NCI-H510A treated with DMSO at 0.1 percent for 48 hours (cell line): ENCODE data around the gene TXK.

Experiments
- DNase-seq: peaks from one replicate; lab custom pipeline; 2025; lab: John Stamatoyannopoulos, UW

Gene TXK

DNA sequence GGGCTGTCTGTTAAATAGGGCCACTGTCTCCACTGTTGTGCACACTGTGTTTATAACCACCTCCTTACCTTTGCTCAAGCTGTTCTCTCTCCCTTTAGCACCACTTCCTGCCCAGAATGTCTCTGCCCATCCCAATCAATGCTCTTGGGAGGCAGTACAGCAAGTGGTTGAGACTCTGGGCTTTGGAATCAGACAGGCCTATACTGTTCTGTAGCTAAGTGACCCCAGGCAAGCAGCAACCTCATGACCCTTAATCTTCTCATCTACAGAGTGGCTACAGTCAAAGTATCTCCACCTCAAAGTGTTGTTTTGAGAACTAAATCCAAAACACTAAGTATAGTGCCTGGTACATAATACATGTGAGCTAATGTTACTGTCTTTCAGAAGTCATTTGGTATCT, 3.8 kb upstream of the TXK start:
- DNase-seq: no peak

GRCh38 chr4:48133669-48134068, 381 bp downstream of the TXK start:
- no peak for DNase-seq

- DNase-seq: no peak
Observed at GRCh38 chr4:48131736-48132135, 2.3 kb downstream of the TXK start.

DNA sequence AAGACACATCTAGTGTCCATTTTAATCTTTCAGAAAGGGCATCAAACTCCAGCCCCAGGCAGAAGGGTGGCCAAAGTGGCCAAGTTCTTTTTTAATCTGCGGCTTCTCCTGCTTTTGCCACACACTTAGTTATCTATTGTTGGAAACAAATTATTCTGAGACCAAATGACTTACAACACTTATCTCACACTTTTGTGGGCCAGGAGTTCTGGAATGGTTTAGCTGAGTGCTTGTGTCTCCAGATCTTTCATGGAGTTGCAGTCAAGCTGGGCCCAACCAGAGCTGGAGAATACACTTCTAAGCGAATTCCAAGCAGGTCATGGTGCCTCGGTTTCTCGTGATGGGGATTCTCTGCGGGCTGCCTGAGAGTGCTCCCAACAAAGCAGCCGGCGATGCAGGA, 4.0 kb downstream of the TXK start:
- DNase-seq: no peak

DNA sequence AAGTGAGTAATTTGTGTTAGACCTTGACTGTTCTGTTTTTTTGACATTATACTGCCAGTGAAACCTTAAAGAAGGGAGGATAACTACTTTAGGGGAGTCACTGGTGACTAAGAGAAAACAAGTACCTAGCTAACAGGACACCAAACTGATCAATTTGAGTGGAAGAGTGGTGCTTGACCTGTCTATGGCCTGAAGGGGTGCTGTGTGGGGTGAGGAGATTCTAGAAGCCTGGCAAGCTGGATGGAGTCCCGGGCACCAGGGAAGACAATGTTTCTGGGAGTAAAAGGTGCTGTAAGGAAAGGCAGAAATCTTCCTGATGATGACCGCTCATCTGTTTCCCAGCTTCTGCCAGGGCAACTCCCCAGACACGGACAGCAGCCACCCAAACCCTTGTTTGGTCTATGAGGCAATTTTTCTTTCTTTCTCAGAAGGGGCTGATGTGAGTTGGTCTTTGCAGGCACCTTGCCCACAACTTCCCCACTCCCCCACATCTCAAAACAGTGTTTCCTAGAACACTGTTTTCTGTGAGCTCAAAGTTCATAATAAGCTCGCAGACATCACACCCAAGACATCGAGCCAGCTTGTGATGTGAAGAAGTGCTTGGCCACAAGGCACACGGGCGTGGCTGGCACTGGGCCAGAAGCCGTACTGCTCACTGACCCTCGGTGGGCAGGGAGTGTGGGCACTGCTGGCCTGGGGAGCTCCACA, 4.6 kb downstream of the TXK start:
- no peak for DNase-seq

DNA sequence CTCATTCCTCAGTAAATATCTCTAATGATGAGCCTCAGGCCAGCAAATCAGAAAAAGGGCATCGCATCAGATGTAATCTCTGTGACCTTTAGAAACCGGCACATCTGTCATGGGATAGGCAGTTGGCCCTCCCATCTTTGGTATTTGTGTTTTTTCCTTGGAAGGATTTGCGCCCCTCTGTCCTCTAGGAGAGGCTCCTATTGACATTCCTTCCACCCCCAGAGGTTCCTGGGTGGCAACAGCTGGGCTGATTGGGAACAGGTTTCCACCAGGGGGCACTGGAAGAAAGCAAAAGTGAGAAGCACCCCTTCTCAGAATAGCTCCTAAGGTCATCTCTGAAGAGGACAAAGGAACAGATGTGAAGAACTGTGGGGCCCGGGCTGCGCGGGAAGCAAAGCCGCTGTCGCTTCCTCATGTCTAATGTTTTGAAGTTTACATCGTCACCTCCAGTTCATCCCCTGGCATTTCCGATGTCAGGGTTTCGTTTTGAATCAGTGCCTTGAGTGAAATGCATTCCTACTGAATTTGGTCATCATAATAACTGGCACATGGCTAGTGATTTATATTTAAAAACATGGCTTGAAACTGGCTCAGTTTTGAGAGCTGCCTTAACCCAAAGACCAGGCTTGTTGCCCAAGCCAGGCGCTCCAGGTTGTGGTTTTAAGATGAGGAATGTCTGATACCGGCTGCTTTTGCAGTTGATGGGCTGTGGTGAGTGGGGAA, 6.2 kb downstream of the TXK start:
- DNase-seq: peak; percentile 40

- peak; percentile 54 for DNase-seq
Observed at GRCh38 chr4:48127231-48127630, 6.8 kb downstream of the TXK start.

GRCh38 chr4:48126621-48127020, 7.4 kb downstream of the TXK start:
- no peak for DNase-seq

GRCh38 chr4:48124870-48125269, 9.2 kb downstream of the TXK start:
- no peak for DNase-seq

- DNase-seq: no peak
Observed at GRCh38 chr4:48122756-48123155, 11.3 kb downstream of the TXK start.

DNA sequence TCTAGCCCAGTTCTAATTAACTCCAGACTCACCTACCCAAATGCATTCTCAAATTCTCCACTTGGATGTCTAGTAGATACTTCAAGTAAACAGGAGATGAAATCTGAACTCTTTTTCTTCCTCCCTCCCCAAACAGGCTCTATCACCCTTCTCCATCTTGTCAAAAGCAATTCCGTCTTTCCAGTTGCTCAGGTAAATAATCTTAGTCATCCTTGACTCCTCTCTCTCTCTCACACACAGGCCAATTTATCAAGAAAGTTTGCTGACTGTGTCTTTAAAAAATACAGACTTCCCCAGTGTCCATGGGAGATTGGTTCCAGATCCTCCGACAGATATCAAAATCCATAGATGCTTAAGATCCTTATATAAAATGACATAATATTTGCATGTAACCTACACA, 12.9 kb downstream of the TXK start:
- no peak for DNase-seq

DNA sequence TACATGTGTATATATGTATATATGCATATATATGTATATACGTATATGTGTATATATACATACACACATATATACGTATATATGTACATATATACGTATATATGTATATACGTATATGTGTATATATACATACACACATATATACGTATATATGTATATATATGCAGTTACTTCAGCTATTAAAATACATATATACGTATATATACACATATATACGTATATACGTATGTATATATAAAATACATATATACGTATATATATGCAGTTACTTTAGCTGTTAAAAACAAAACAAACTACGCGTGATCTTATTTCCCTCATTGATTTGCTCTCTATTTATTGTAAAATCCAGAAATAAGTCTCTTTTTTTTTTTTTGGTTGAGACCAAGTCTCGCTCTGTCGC, 13.9 kb downstream of the TXK start:
- DNase-seq: no peak

- no peak for DNase-seq
Observed at GRCh38 chr4:48119646-48120045, 14.4 kb downstream of the TXK start.

GRCh38 chr4:48118081-48118480, 16.0 kb downstream of the TXK start:
- DNase-seq: no peak

GRCh38 chr4:48116582-48116981, 17.5 kb downstream of the TXK start:
- DNase-seq: no peak

GRCh38 chr4:48114412-48114811, 19.6 kb downstream of the TXK start:
- no peak for DNase-seq

- no peak for DNase-seq
Observed at GRCh38 chr4:48112017-48112667, 21.9 kb downstream of the TXK start.

DNA sequence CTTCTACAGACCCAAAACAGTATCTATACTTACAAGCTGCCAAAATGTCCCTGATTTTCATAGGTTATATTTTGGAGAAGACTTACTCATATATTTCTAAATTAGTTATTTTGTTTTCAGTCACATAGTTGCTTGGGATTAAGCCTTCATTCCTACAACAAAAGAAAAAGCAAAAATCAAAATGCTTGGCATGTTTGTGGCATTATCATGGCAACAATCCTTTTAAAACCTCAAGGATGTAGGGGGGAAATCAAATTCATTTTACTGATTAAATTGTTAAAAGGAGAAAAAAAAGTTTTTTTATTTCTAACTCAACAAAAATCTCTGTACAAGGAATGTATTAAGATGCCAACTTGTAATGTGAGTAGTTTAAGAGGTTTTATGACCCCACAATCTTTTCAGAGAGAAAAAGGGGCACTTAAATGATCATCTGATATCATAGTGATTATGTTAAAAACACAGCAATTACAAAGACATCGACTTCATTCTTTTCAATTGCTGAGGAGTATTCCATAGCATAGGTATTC, 23.5 kb downstream of the TXK start:
- no peak for DNase-seq

- DNase-seq: peak; percentile 10
Observed at GRCh38 chr4:48109413-48110263, 24.4 kb downstream of the TXK start.

GRCh38 chr4:48108309-48109073, 25.6 kb downstream of the TXK start:
- no peak for DNase-seq

GRCh38 chr4:48105230-48105629, 28.8 kb downstream of the TXK start:
- DNase-seq: no peak
